Ramos (cell line): ENCODE results near the gene SYPL2.
"Not testable (repeated sequence)": the region's sequence is repeated elsewhere in the genome, so short reads cannot be mapped to it uniquely, and the experiment has no call there.

ENCODE experiments used
- in situ Hi-C: fragments of 300-500 bp; cut with MboI; formaldehyde crosslinking; loops from one replicate; pipeline ENCODE4 v1.14.3; 2022; ENCODE audit warnings: low sequenced_read_pairs; ENCODE audit not compliant: unreplicated experiment

SYPL2 gene

GRCh38 chr1:109468903-109469302 is 2.6 kb downstream of the SYPL2 start:
- in situ Hi-C loops: no loop called here

- in situ Hi-C loops: no loop called here
Observed at GRCh38 chr1:109470245-109470644, 3.9 kb downstream of the SYPL2 start.

GRCh38 chr1:109472779-109473178 is 6.4 kb downstream of the SYPL2 start:
- in situ Hi-C loops: no loop called here

GRCh38 chr1:109473284-109474057 is 7.1 kb downstream of the SYPL2 start:
- in situ Hi-C loops: not testable (repeated sequence)

GRCh38 chr1:109474697-109475096 is 8.4 kb downstream of the SYPL2 start:
- in situ Hi-C loops: no loop called here

GRCh38 chr1:109475261-109475660 is 8.9 kb downstream of the SYPL2 start:
- in situ Hi-C loops: no loop called here

GRCh38 chr1:109476825-109477224 is 10.5 kb downstream of the SYPL2 start:
- in situ Hi-C loops: no loop called here

- in situ Hi-C loops: no loop called here
Observed at GRCh38 chr1:109477821-109478220, 11.5 kb downstream of the SYPL2 start.

GRCh38 chr1:109478806-109479205 is 12.5 kb downstream of the SYPL2 start:
- in situ Hi-C loops: no loop called here

- in situ Hi-C loops: no loop called here
Observed at GRCh38 chr1:109479311-109479710, 13.0 kb downstream of the SYPL2 start.

- in situ Hi-C loops: no loop called here
Observed at GRCh38 chr1:109479901-109480300, 13.6 kb downstream of the SYPL2 start.

GRCh38 chr1:109481646-109482045 is 15.3 kb downstream of the SYPL2 start:
- in situ Hi-C loops: no loop called here

GRCh38 chr1:109482242-109482641 is 15.9 kb downstream of the SYPL2 start:
- in situ Hi-C loops: no loop called here

GRCh38 chr1:109482791-109483671 is 16.7 kb downstream of the SYPL2 start:
- in situ Hi-C loops: no loop called here

GRCh38 chr1:109483672-109484518 is 17.5 kb downstream of the SYPL2 start, which contains the start of gene ATXN7L2:
ATXN7L2 (plus strand) TSS chr1:109483905; CDS start chr1:109483954, 49 bp downstream.
- in situ Hi-C loops: no loop called here

- in situ Hi-C loops: no loop called here
Observed at GRCh38 chr1:109484519-109484975, 18.2 kb downstream of the SYPL2 start.

GRCh38 chr1:109485001-109485400 is 18.7 kb downstream of the SYPL2 start:
- in situ Hi-C loops: no loop called here

GRCh38 chr1:109487261-109487660 is 20.9 kb downstream of the SYPL2 start:
- in situ Hi-C loops: no loop called here

GRCh38 chr1:109488201-109488600 is 21.9 kb downstream of the SYPL2 start:
- in situ Hi-C loops: no loop called here

- in situ Hi-C loops: no loop called here
Observed at GRCh38 chr1:109488696-109489095, 22.4 kb downstream of the SYPL2 start.
